Suppressor macrophage treated with lipopolysaccharide for 1 hour (primary cell): ENCODE data around the gene ABI2.
A peak's percentile ranks its signal among the peaks of the same experiment; 100 is the strongest.
"Not testable (repeated sequence)": the region's sequence is repeated elsewhere in the genome, so short reads cannot be mapped to it uniquely, and the experiment has no call there.

Experiments
- DNase-seq, 3 donors: peaks; one replicate each; pipeline ENCODE4 v3.0.0-alpha.2; 2020 to 2022

The ABI2 gene

DNA sequence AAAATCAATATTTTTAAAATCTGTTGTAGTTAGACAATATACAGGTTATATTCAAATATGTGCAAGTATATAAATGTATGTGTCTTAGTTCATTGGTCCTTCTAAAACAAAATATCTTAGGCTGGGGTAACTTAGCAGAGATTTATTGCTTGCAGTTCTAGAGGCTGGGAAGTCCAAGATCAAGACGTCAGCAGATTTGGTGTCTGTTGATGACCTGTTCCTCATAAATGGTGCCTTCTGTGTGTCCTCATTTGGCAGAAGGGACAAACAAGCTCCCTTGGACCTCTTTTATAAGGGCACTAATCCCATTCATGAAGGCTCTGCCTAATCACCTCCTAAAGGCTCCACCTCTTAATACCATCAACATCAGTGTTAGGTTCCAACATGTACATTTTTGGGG is 31.3 kb downstream of the ABI2 start:
- no peak for DNase-seq

DNA sequence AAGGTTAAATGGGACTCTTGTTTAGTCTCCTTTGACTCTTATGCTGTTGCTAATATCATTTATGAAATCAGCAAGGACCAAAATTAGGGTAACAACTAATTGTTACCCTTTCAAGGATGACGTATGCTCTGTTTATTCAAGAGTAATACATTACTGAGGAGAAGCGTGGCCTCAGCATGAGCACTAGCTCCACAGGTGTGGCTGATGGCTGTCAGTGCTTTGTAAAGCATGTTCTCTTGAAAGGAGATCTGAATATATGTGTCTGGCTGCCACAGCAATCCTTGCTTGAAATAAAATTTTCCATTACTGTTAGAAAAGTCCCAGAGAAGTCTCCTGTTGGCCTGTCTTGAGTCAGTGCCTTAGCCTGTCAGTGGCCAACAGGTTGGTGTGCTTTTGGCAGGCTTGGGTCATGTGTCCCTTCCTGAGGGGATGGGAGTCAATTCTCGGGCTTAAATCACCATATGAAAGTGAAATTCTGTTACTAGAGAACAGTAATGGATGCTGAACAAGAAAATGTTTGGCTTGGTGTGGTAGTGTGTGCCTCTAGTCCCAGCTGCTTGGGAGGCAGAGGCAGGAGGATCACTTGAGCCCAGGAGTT is 32.7 kb downstream of the ABI2 start:
- no peak for DNase-seq

DNA sequence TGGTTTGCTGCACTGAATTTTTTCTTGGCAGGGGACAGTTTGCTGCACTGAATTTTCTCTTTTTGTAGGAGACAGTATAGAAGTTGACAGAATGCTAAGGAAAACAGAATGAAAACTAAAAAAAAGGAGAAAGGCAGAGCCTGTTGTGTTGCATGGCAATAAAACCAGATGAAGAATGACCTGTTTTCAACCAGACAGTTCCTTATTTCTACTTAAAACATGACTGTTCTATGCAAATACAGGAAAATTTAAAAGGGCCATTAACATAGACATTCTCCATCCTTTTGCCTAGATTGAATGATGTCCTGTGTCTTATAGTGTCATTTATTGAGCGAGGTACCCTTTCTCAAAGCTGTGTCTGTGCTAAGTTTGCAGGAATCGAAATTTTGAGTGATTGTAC is 33.3 kb downstream of the ABI2 start:
- peak in 1 of 3 donors; percentile 21 for DNase-seq

DNA sequence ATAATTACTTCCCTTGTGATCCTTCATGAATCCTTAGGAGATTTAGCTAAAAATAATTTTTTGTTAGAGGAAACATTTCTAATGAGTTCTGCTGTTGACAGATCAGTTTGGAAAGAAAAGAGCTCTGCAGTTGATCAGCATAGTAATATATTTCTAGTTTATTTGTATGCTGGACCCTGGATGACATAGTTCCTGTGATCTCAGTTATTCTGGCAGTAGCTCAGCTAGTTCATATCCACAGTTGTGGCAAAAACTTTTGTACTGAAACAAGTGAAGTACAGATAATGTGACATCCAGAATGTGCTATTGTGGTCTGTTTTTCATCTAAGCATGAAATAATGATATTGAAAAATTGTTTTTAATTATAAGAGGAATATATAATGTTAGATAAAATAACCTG is 33.7 kb downstream of the ABI2 start:
- DNase-seq, result no peak

DNA sequence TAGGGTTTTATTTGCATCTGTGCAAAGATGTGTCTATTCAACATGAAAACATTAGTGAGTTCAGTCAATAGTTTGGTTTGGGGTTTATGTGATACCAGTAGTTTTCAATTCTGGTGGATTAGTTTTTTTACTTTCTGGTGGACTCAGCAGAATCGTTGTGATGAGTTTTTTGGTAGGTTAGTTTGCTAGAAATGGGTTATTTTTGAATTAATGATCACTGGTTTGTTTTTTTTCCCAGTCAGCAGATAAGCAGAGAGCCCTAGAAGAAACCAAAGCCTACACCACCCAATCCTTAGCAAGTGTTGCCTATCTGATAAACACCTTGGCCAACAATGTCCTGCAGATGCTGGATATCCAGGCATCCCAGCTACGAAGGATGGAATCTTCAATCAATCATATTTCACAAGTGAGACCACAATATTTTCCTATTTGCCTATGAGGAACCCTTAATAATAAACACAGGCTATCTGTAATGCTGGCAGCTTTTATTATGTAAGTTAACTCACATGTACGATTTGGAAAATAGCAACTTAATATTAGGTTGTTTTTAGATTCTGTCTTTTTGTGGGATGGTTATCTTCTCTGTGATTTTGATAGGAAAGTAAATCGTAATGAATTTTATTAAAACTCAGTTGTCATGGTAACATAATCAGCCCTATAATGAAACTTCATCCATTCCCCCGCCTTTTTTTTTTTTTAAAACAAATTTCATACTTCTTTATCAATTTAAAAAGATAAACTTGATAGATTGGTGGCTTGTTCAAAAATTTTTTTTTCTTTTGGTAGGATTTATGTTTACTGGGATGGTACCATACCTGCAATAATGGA is 38.7 kb downstream of the ABI2 start:
- no peak for DNase-seq

DNA sequence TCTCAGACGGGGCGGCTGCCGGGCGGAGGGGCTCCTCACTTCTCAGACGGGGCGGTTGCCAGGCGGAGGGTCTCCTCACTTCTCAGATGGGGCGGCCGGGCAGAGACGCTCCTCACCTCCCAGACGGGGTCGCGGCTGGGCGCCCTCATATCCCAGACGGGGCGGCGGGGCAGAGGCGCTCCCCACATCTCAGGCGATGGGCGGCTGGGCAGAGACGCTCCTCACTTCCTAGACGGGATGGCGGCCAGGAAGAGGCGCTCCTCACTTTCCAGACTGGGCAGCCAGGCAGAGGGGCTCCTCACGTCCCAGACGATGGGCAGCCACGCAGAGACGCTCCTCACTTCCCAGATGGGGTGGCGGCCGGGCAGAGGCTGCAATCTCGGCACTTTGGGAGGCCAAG is 44.5 kb downstream of the ABI2 start:
- DNase-seq, result not testable (repeated sequence)

DNA sequence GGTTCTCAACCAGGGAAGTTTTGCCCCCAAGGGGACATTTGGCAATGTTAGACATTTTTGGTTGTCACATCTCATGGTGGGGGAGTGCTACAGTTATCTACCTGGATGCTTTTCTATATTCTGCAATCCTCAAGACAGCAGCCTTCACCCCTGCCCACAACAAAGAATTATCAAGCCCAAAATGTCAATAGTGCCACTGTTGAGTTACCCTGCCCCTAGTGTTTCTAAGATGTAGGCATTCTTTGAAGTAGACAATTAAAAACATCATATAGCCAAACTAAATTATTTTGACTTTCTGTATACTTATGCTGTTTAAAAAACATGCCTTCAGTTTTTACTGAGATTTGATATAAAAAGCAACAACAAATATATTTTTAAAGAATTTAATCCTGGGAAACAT is 48.0 kb downstream of the ABI2 start:
- DNase-seq, result no peak

DNA sequence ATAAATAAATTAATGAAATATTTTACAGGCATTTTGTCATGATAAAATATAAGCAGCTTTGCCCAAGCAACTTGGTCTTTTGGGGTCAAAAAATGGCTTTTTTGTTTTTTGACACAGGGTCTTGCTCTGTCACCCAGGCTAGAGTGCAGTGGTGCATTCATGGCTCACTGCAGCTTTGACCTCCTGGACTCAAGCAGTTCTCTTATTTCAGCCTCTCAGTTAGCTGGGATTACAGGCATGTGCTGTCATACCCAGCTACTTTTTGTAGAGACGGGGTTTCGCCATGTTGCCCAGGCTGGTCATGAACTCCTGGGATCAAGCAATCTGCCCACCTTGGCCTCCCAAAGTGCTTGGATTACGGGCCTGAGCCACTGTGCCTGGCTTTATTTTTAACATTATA is 51.0 kb downstream of the ABI2 start:
- no peak for DNase-seq

DNA sequence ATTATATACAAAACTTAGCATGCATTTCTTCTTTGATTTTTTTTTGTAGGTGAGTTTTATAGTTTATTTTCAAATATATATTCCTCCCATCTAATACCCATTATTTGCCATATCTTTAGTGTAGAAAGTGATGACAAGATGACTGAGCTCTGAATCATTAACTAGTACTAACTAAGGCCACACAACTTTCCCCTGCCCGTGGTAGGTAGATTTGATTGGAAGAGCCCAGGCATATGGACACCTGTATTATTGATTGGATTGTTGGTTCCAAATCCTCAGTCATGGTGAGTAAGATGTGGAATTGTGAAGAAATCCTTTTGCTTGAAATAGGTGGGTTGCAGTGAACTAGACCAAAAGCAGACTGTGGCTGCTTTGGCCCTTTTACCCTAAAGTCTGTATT is 54.8 kb downstream of the ABI2 start:
- DNase-seq, result no peak

DNA sequence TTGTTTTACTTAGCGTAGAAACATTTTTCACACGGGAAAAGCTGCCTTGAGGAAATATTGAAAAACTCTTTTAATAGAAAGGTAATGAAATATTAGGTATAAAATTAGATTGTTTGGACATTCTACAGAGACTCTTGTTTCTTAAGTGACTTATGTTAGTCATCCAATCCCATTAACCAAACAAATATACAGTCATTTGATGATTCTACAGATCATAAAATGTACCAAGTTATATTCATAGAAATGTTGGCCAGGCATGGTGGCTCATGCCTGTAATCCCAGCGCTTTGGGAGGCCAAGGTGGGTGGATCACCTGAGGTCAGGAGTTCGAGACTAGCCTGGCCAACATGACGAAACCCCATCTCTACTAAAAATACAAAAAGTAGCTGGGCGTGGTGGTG is 60.0 kb downstream of the ABI2 start:
- not testable (repeated sequence) for DNase-seq

DNA sequence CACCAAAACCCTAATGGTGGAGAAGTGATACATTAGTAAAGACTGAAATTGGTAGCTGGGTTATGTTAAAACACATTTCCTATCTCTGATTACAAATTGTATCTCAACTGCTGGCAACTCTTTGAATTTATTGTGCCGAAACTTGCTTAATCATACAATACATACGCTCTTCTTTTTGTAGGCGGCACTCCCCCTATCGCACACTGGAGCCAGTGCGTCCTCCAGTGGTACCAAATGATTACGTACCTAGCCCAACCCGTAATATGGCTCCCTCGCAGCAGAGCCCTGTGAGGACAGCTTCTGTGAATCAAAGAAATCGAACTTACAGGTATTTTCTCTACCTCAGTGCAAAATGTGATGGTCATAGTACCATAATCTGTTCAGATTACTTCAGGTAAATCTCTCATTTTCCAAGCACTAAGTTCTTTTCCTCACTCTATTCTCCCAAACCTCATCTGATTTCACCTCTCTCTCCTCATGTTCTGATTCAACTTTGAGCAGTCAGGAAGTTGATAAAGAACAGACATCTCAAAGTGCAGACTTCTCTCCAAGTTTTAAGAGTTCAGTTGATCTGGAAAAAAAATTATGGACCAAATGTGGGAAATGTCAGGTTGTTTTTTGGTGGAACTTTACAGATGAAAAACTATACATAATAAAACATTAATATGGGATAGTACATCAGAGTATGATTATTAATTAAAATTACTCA is 66.5 kb downstream of the ABI2 start:
- no peak for DNase-seq

DNA sequence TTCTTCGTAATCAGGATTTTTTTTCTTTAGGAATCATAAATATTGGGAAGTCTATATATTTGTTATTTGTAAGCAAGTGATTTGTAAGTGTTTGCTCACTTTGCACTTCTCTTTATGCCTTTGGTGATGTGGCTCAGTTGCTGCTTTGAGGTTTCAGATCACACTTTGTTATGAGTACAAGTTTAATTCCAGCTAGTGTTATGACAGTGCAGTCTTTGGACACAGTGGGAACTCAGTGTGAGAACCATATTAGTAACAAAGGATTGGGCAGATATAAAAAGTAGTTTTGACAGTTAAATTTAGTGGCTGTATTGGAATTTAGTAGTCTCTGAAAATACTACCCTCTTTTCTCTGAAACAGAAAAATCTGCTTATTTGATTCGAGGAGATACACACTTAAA is 67.7 kb downstream of the ABI2 start:
- DNase-seq, result no peak

DNA sequence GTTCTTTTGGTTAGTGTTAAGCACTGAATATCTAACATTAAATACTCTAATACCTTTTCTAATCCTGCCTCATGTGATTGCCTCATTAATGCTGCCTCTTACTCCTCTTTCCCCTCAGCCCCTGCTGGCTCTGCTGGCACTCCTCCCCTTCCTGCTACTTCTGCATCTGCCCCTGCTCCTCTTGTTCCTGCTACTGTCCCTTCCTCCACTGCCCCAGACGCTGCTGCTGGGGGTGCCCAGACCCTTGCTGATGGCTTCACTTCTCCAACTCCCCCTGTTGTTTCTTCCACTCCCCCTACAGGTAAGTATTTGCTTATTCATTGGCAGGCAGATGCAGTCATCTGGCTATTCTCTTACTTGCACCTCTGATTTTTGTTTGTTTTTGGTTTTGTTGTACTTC is 68.5 kb downstream of the ABI2 start:
- DNase-seq, result no peak

DNA sequence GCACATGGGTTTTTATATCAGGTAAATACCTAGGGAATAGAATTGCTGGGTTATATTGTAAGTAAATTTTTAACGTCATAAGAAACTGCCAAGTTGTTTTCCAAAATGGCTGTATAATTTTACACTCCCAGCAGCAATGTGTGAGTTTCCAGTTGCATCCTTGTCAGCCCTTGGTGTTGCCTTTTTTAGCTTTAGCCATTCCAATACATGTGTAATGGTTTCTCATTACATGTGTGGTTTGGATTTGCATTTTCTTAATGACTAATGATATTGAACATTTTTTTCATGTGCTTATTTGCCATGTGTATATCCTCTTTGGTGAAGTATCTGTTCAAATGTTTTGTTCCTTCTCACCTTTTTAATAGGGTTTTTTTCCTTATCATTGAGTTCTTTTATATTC is 70.8 kb downstream of the ABI2 start:
- DNase-seq, result no peak

DNA sequence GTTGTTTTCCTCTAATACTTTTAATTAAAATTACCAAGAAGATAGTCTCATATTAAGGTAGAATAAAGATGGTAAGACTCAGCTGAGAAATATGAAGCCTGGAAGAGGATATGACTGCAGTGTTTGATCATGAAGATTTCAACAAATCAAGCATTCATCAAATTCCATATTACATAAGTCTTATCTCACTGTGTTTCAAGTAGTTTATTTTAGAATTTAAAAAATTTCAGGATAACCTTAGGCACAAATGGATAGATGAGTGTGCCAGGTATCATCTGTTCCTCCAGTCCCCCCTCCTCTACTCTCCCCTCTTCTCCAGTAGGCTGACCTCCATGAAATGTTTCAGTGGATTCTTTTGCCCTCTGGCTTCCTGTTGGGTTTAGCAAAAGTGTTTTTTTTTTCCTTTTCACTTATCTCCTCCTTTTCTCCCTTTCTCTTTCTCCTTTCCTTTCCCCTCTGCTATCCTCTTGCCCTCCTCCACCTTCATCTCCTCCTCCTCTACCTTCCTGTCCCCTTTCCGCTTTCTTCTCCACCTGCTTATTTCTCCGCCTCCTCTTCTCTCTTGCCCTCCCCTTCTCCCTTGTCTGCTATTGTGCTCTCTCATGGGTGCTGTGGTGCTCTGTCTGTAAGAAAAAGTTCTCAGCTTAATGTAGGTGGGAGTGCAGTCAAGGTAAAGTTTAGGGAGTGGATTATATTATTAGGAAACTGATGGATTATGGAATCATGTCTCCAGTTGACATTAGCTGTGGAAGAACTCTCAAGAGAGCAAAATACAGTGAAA is 72.8 kb downstream of the ABI2 start:
- DNase-seq, result no peak

DNA sequence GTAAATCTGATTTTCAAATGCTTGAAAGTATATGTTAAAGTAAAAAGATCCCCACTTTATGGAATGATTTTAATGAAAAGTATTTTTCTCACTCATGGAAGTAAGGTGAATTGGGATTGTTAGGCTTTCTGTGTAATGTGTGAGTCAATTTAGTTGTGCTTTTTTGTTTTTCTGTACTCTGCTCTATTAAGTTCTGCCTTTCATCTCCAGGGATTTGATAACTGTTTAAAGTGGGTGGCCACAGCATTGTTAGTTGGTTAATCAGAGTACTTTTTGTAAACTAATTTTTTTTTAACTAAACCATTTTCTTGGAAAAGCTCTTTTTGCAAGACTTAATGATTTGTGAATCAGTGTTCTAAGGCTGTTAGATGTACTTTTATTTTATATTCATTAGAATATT is 76.8 kb downstream of the ABI2 start:
- DNase-seq, result no peak

DNA sequence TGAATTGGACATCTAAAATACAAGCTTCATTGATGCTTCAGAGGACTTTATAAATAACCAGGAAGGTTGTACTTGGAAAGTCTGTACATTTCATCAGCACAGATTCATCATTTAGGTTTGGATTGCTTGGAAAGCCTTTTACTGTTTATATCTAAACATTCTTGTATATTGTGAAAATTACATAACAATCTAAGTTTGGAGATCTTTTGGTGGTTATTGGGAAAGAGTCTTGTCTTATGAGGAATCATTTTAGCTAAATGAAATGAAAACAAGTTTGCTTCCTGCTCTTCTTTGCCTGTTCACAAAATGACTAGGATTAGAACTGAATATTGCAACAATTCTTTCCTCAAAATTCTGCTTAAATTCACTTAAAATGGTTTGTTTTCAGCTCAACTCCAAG is 79.3 kb downstream of the ABI2 start:
- no peak for DNase-seq

DNA sequence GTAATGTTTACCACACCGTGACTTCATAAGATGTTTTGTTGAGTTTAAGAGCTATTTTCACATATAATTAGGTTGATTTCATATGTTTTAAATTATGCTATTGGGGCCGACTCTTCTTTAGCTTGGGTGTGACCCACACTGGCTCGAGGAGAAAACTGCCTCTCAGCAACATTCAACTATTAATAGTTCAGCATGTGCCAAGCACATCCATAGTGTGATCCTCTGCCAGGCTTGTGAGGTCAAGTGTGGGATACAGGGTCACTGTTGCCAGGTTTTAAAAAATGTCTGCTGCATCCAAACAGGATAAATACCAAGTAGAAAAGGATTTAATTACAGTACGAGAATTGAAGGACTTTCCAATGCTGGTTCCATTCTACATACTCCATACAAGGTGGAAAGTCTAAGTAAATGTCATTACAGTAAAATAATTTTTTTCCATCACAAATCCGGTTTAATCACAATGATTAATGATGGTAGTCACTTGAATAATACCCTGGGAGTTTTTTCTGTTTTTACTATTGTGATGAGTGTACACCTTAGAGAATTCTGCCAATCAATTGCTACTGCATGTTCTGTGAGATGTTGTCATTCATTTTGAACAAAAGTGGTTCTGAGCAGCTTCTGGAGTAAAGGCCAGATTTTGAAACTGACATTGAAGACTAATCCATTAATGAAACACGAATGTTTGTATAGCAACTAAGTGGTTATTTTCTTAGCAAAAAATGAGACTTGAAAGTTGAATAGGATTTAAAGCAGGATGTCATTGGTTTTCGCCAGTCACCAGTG is 84.5 kb downstream of the ABI2 start:
- no peak for DNase-seq

DNA sequence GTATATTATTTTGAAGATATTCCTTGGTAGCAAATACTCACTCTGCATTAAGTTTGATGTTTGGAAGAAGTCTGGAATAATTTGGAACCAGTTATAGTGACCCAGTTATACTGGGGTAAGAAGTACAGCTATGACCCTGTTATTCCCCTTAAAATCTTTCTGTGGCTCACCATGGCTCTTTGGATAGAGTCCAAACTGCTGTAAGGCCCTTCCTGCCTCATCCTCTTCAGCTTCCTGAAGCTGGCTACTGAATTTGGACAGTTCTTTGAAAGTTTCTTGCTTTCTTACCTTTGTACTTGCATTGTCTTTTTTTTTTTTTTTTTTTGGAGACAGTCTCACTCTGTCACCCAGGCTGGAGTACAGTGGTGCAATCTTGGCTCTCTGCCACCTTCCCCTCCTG is 85.6 kb downstream of the ABI2 start:
- DNase-seq, result no peak

DNA sequence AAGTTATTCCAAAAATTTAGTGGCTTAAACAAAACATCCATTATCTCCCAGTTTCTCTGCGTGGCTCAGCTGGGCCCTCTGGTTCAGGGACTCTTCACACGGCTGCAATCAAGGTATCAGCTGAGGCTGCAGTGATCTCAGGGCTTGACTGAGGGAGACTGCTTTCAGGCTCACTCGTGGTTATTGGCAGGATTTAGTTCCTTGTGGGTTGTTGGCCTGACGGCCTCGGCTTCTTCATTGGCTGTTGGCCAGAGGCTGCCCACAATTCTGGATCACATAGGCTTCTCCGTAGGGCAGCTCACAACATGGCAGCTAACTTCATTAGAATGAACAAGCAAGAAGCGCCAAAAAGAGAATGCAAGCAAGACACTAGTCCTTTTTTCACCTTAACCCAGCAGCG is 90.1 kb downstream of the ABI2 start:
- no peak for DNase-seq

DNA sequence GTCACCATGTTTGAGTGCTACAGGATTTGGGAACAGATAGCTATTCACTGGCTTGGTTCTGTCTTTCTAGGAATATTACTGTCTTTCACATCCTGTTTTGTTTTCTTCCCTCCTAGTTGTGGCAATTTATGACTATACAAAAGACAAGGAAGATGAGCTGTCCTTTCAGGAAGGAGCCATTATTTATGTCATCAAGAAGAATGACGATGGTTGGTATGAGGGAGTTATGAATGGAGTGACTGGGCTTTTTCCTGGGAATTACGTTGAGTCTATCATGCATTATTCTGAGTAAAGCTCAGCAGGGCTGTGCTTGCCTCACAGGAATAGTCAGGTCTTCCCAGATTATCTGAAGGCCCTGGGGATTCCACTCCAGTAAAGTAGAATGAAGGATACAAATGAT is 98.9 kb downstream of the ABI2 start:
- peak; percentile 74 to 92 (median 79) for DNase-seq

DNA sequence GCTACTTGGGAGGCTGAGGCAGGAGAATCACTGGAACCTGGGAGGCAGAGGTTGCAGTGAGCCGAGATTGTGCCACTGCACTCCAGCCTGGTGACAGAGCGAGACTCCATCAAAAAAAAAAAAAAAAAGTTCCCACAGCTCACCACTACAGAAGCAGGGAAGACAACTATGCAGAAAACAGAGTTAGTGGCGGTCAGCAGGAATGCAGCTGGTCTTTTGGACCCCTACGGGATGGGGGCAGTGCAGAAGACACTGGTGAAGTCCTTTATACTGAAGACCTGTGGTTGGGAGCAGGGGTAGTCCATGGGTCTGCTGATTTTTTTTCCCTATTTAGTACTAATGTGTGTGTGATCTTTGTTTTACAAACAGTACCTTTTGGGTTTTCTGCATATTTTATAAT is 101.4 kb downstream of the ABI2 start:
- DNase-seq, result not testable (repeated sequence)
